HepG2 (cell line): ENCODE data around the gene ZDHHC7. TPM values are rescaled to one million over a fixed set of nuclear protein-coding genes. Genes with fewer than 3 reads are reported as not detected.

Experiments used
- ATAC-seq: fragments of 200-7000 bp; cut with Tn5 transposase; 3 replicates; pipeline ENCODE4 v1.9.1; 2020; ENCODE audit warnings: mild to moderate bottlenecking, moderate library complexity
- BruUV-seq: library from RNA; stranded (reverse); fragments of 400-500 nt; replicated peaks from 2 replicates; lab custom pipeline; 2021; lab: Mats Ljungman, UMichigan
- CTCF ChIA-PET: fragments of 300-600 bp; formaldehyde crosslinking; extraction: SDS; loops from one replicate; lab custom pipeline; 2021; ENCODE audit warnings: low total read pairs, inconsistent platforms, low intra/inter-chr PET ratio; lab: Yijun Ruan, JAX
- POLR2A ChIA-PET: fragments of 350-600 bp; sonication (Branson Sonifier 250); formaldehyde crosslinking; loops from one replicate; lab custom pipeline; 2020; ENCODE audit warnings: antibody characterized with exemption, inconsistent platforms; lab: Yijun Ruan, JAX
- DNase-seq: peaks from one replicate; pipeline ENCODE4 v3.0.0-alpha.2; 2015; ENCODE audit warnings: low spot score
- FAIRE-seq: peaks from 3 replicates; lab custom pipeline; 2011; peaks lifted over from hg19 to GRCh38; lab: Jason Lieb, UNC
- H2AFZ ChIP-seq: one replicate; pipeline ENCODE4 v1.6.1; 2011; ENCODE audit warnings: low read length, inconsistent platforms
- H3K27ac ChIP-seq: fragments of 300-600 bp; 3 replicates; pipeline ENCODE4 v1.8.0; 2011; ENCODE audit warnings: mixed run types, mild to moderate bottlenecking, mixed read lengths, low read length, inconsistent platforms; ENCODE audit not compliant: insufficient read depth; ENCODE audit errors: extremely low read length
- H3K27me3 ChIP-seq, 2 experiments: fragments of 200-600 bp in 1 of 2; 2 replicates in 1 of 2; 3 replicates in 1 of 2; pipeline versions ENCODE4 v1.6.0 to v1.8.0; 2011; ENCODE audit warnings: low read length in 2 of 2, mild to moderate bottlenecking in 2 of 2, moderate library complexity in 2 of 2, inconsistent platforms in 1 of 2; ENCODE audit not compliant: insufficient read depth in 2 of 2, control insufficient read depth in 1 of 2
- H3K36me3 ChIP-seq, 2 experiments: fragments of 200-600 bp in 1 of 2; replicated peaks in 1 of 2; 2 replicates in 1 of 2; 3 replicates in 1 of 2; pipeline versions ENCODE4 v1.5.1 to v1.8.0; 2011; ENCODE audit warnings: low read length in 2 of 2, inconsistent platforms in 1 of 2; ENCODE audit not compliant: insufficient read depth in 2 of 2, control insufficient read depth in 1 of 2
- H3K4me1 ChIP-seq: 2 replicates; pipeline ENCODE4 v1.5.1; 2012; ENCODE audit warnings: low read length, inconsistent platforms; ENCODE audit not compliant: insufficient read depth
- H3K4me2 ChIP-seq: 2 replicates; pipeline ENCODE4 v1.6.0; 2011; ENCODE audit warnings: low read depth, low read length, inconsistent platforms
- H3K4me3 ChIP-seq, 3 experiments: fragments of 200-600 bp in 1 of 3; sonication (generic), shearing (Covaris generic) in 1 of 3; replicated peaks in 1 of 3; 2 replicates each; pipeline ENCODE4 v1.5.1; 2011 to 2016; ENCODE audit warnings: low read length in 3 of 3, inconsistent platforms in 2 of 3, low read depth in 2 of 3, mild to moderate bottlenecking in 2 of 3, control low read depth in 1 of 3, mixed read lengths in 1 of 3; ENCODE audit not compliant: insufficient read depth in 1 of 3
- H3K79me2 ChIP-seq: one replicate; pipeline ENCODE4 v1.6.1; 2011; ENCODE audit warnings: low read length, inconsistent platforms; ENCODE audit not compliant: insufficient read depth
- H3K9ac ChIP-seq: 2 replicates; pipeline ENCODE4 v1.6.0; 2011; ENCODE audit warnings: mild to moderate bottlenecking, low read depth, low read length, inconsistent platforms; ENCODE audit not compliant: insufficient read depth
- H3K9me3 ChIP-seq: 2 replicates; pipeline ENCODE4 v1.5.1; 2012; ENCODE audit warnings: mild to moderate bottlenecking, low read length
- H4K20me1 ChIP-seq: 2 replicates; pipeline ENCODE4 v1.6.0; 2011; ENCODE audit warnings: inconsistent platforms, mild to moderate bottlenecking, low read length, moderate library complexity; ENCODE audit not compliant: insufficient read depth
- FOXO1 ChIP-seq: sonication (generic); formaldehyde crosslinking; IDR thresholded peaks from 2 replicates; pipeline ENCODE4 v1.4.0; 2020; ENCODE audit warnings: missing genetic modification reagents
- NFE2L1 ChIP-seq: sonication (generic); formaldehyde crosslinking; IDR thresholded peaks from 2 replicates; pipeline ENCODE4 v1.4.0; 2020; ENCODE audit warnings: missing genetic modification reagents, mild to moderate bottlenecking, borderline replicate concordance
- NR3C1 ChIP-seq: sonication (generic); formaldehyde crosslinking; IDR thresholded peaks from 2 replicates; pipeline ENCODE4 v1.4.0; 2020; ENCODE audit warnings: missing genetic modification reagents
- TEAD2 ChIP-seq: sonication (generic); formaldehyde crosslinking; IDR thresholded peaks from 2 replicates; pipeline ENCODE4 v1.9.0; 2021; ENCODE audit warnings: missing genetic modification reagents
- ZNF577 ChIP-seq: sonication (generic); formaldehyde crosslinking; IDR thresholded peaks from 2 replicates; pipeline ENCODE4 v1.4.0; 2020; ENCODE audit warnings: mild to moderate bottlenecking, low read depth, missing genetic modification reagents, borderline replicate concordance
- ZNF724P ChIP-seq: sonication (generic); formaldehyde crosslinking; IDR thresholded peaks from 2 replicates; pipeline ENCODE4 v1.8.0; 2022; ENCODE audit warnings: missing genetic modification reagents, borderline replicate concordance
- ZSCAN22 ChIP-seq: sonication (generic); formaldehyde crosslinking; IDR thresholded peaks from 2 replicates; pipeline ENCODE4 v1.4.0; 2020; ENCODE audit warnings: mild to moderate bottlenecking, missing genetic modification reagents
- WGBS: methylation state at CpG from one replicate; pipeline ENCODE4 v1.1.6; 2017; ENCODE audit warnings: low lambda C conversion rate; 5-methylcytosine and 5-hydroxymethylcytosine counted together
- in situ Hi-C: cut with HindIII; loops from 2 replicates; pipeline ENCODE4 v1.10.0; 2017; ENCODE audit warnings: low pct_unique_long_range_greater_than_20kb; ENCODE audit not compliant: extremely low pct_ligation_motif_present
- intact Hi-C: fragments of 100-400 bp; cut with micrococcal nuclease; formaldehyde crosslinking; loops from one replicate; pipeline ENCODE4 v1.10.0; 2022; ENCODE audit not compliant: unreplicated experiment
- polyA plus RNA-seq, 8 experiments: library from polyadenylated mRNA; depleted of rRNA in 3 of 8; stranded (reverse) in 7 of 8; unstranded in 1 of 8; fragments of >200 nt; fragmentation: Illumina TruSeq in 4 of 8; extraction: Trizol in 4 of 8; gene quantifications; 2 replicates each; pipeline versions ENCODE4 v1.2.1 to v1.2.3, GENCODE V29; 2011 to 2016; ENCODE audit warnings: low read depth in 4 of 8, missing spikeins in 1 of 8, mixed read lengths in 1 of 8; ENCODE audit not compliant: insufficient read depth in 1 of 8
- total RNA-seq, 5 experiments: library from RNA; depleted of rRNA; stranded (reverse); fragments of >200 nt; fragmentation: Illumina TruSeq; extraction: Trizol; gene quantifications; 2 replicates each; pipeline ENCODE4 v1.2.3, GENCODE V29; 2016; ENCODE audit warnings: low read depth in 1 of 5
- TF ChIP-seq, protein P1 (sequence below): sonication (generic); formaldehyde crosslinking; IDR thresholded peaks from 2 replicates; pipeline ENCODE4 v1.4.0; 2020; ENCODE audit warnings: missing genetic modification reagents, borderline replicate concordance
- TF ChIP-seq, protein P2 (sequence below): sonication (generic); formaldehyde crosslinking; IDR thresholded peaks from 2 replicates; pipeline ENCODE4 v1.4.0; 2020; ENCODE audit warnings: missing genetic modification reagents, mild to moderate bottlenecking, borderline replicate concordance

ZDHHC7 gene
- total and polyA plus RNA-seq, 2 of the 13 experiments (the other 11 are each of a cell fraction or from before 2014, with no cell fraction given): 46.8 to 67.6 TPM

DNA sequence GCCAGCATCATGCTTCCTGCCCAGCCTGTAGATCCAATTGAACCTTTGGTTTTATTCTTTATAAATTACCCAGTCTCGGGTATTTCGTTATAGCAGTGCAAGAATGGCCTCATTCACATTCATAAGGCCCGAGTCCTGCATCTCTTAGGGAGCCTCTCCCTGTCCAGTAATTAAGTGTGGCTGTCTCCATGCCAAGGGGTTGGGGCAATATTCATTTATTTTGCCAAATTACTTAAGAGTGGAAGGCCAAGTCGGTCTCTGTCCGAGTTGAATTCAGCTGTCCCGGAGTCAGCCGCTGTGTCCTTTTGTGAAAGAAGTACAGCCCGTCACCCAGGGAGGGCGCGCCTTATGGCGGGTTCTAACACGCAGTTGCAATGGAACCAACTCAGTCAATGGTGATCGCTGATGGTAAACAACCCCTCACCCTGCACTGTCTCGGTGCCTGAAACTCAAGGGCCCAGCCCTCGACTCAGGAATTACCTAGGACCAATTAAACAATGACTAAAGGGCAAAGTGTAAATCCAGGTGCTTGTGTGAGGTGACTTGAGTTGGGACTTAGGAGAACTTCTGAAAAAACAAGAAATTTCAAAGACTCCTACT is 38.5 kb upstream of the ZDHHC7 start:
- BruUV-seq: no TSS peak
- no peak for ATAC-seq
- ChIA-PET CTCF (no interaction called here), POLR2A (no interaction called here)
- no peaks in the 10 kb centered on the region for H3K9me3 ChIP-seq
- H3K4me1 ChIP-seq: peaks cover 18% of the 10 kb centered on the region
- H3K36me3 ChIP-seq: no peaks in the 10 kb centered on the region
- WGBS: 65% methylated on average over 15 of the region's 15 CpGs
- intact Hi-C loops (no loop called here), in situ Hi-C loops (no loop called here)
- no peak for DNase-seq
- no peaks in the 10 kb centered on the region for H4K20me1 ChIP-seq
- H3K27ac ChIP-seq: no peak overlapping the region
- H3K27me3 ChIP-seq: peaks cover 1 to 48% of the 10 kb centered on the region in 2 experiments; a peak in 3 of 5 replicates
- no peaks in the 10 kb centered on the region for H3K79me2 ChIP-seq
- H3K4me3 ChIP-seq: no peak overlapping the region
- H3K4me2 ChIP-seq: no peak overlapping the region
- no peak overlapping the region for H2AFZ ChIP-seq
- no peak overlapping the region for H3K9ac ChIP-seq
- no peak for FAIRE-seq
- TF ChIP-seq FOXO1 (no peak), NFE2L1 (no peak), TEAD2 (no peak), ZNF577 (CRISPR knock-in tag) (no peak), ZSCAN22 (CRISPR knock-in tag) (no peak), ZNF724P (CRISPR knock-in tag) (no peak), NR3C1 (CRISPR knock-in tag) (no peak)
- TF ChIP-seq, protein P1, sequence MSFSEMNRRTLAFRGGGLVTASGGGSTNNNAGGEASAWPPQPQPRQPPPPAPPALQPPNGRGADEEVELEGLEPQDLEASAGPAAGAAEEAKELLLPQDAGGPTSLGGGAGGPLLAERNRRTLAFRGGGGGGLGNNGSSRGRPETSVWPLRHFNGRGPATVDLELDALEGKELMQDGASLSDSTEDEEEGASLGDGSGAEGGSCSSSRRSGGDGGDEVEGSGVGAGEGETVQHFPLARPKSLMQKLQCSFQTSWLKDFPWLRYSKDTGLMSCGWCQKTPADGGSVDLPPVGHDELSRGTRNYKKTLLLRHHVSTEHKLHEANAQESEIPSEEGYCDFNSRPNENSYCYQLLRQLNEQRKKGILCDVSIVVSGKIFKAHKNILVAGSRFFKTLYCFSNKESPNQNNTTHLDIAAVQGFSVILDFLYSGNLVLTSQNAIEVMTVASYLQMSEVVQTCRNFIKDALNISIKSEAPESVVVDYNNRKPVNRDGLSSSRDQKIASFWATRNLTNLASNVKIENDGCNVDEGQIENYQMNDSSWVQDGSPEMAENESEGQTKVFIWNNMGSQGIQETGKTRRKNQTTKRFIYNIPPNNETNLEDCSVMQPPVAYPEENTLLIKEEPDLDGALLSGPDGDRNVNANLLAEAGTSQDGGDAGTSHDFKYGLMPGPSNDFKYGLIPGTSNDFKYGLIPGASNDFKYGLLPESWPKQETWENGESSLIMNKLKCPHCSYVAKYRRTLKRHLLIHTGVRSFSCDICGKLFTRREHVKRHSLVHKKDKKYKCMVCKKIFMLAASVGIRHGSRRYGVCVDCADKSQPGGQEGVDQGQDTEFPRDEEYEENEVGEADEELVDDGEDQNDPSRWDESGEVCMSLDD (CRISPR knock-in tag): no peak
- TF ChIP-seq, protein P2, sequence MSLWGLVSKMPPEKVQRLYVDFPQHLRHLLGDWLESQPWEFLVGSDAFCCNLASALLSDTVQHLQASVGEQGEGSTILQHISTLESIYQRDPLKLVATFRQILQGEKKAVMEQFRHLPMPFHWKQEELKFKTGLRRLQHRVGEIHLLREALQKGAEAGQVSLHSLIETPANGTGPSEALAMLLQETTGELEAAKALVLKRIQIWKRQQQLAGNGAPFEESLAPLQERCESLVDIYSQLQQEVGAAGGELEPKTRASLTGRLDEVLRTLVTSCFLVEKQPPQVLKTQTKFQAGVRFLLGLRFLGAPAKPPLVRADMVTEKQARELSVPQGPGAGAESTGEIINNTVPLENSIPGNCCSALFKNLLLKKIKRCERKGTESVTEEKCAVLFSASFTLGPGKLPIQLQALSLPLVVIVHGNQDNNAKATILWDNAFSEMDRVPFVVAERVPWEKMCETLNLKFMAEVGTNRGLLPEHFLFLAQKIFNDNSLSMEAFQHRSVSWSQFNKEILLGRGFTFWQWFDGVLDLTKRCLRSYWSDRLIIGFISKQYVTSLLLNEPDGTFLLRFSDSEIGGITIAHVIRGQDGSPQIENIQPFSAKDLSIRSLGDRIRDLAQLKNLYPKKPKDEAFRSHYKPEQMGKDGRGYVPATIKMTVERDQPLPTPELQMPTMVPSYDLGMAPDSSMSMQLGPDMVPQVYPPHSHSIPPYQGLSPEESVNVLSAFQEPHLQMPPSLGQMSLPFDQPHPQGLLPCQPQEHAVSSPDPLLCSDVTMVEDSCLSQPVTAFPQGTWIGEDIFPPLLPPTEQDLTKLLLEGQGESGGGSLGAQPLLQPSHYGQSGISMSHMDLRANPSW (CRISPR knock-in tag): no peak
